HG02970 (cell line): Measurements from ENCODE around the gene OCEL1.

Experiments
- ATAC-seq: cut with Tn5 transposase; IDR thresholded peaks from one replicate; pipeline ENCODE4 v1.9.1; 2021; ENCODE audit warnings: mild to moderate bottlenecking, moderate library complexity, moderate number of reproducible peaks; ENCODE audit not compliant: unreplicated experiment, low FRiP score

OCEL1 gene

DNA sequence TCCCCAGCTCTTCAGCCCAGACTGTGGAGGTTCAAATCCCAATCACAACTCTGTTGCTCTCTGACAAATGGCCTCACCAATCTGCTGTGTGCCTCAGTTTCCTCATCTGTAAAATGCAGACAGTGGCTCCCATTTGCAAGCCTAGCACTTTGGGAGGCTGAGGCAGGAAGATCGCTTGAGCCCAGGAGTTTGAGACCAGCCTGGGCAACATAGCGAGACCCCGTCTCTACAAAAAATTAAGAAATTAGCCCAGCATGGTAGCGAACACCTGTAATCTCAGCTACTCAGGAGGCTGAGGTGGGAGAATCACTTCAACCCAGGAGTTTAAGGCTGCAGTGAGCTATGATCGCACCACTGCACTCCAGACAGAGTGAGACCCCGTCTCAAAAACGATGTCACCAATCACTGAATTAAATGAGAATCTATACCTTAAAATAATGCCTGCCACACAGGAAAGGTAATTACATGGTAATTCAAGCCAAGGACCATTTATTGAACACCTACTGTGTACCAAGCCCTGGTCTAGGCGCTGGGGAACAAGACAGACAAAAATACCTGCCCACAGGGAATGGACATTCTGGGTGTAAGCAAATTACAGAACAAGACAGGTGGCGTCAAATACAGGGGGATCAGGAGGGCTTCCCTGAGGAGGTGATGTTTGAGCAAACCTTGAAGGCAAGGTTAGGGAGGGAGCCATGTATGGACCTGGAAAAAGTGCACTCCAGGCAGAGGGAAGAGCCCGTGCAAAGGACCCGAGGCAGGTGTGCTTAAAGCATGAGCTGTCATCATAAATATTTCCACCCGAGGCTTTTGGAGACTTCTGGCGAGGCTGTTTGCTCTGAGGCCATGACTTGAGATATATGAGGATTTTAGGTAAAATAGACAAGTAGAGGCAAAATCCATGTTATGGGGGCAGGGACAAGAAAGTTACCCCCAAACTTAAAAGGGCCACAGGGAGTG, 12.0 kb downstream of the OCEL1 start:
- no peak for ATAC-seq

DNA sequence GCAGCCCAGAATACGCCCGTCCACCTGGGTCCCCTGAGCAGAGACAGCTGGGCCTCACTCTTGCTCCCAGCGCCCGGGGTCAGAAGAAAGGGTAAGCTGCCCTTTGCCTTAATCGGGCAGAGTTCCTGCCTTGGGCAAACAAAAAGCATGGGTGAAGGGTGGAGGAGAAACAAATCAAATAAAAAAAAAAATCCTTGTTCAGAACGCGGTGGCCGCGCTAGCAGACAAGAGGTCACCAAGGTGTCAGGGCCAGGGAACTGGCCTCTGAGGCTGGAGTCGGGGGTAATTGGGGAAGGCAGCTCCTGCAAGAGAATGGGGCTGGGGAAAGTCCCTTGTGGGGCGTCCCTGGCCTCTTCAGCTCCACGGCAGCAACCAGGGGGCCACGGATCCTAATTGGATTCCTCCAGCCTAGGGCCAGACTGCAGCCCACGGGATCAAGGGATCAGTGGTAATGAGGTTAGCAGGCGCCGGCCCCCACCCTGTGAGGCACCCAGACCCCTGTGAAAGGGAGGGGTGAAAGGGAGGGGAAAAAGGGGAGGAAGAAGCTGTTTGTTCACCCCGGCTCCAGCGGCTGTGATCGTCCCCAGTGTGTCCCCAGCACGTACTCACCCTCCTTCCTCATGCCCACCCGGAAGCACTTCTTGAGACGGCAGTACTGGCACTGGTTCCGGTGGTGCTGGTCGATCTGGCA, 14.2 kb downstream of the OCEL1 start:
- no peak for ATAC-seq

DNA sequence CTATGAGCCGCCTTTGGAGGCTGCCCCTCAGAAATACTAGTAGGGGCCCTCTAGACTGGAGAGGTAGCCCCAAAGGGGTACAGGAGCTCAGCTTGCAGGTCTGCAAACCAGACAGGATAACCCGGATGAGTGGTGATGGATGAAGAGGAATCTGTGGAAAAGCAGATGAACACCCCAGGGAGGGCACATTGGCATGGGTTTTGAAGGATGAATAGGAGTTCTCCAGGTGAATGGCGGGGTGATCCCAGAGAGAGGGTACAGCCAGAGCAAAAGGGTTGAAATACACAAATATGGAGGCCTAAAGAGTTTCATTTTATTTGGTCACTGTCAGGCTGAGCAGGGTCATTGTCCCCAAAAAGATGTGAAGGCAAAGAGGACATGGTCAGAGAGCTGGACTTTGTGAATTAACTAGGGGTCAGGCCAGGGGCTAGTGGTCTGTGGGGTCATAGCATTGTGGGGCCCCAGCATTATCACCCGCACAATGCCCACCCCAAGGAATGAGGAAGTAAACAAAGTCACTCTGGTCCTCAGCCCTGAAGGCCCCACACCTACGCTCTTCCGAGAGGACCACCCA, 14.9 kb downstream of the OCEL1 start:
- no peak for ATAC-seq

DNA sequence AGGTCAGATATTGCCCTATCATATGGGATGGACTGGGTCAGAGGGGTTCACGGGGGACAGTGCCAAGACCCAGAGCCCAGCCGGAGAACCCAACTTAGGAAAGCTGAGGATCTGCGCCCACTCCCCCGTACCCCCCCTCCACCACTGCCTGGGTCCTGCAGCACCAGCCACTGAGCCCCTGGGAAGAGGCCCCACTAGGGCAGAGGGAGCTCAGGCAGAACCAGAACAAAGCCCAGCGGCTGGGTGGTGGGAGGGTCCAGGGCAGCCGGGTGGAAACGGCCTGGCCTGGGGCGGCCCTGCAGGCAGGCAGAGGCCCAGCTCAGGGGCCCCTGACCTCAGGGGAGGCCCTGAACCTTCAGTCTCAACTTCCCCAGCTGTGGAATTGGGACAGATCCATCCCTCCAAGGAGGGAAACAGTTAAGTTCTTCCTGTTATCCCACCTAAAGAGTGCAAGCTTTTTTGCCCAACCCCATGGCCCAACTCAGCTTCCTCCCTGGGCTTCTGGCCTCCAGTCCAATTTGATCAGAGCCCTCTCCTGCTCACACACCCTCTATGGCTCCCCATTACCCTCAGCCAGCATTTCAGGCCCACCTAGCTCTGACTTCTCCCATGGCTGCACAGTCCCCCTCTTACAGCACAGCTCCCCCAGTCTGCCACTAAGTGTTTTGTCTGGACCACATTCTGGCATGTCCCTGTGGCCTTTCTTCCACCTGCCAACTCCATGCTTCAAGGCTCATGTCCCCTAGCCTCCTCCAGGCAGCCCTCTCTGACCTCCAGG, 16.6 kb downstream of the OCEL1 start:
- ATAC-seq, result no peak

DNA sequence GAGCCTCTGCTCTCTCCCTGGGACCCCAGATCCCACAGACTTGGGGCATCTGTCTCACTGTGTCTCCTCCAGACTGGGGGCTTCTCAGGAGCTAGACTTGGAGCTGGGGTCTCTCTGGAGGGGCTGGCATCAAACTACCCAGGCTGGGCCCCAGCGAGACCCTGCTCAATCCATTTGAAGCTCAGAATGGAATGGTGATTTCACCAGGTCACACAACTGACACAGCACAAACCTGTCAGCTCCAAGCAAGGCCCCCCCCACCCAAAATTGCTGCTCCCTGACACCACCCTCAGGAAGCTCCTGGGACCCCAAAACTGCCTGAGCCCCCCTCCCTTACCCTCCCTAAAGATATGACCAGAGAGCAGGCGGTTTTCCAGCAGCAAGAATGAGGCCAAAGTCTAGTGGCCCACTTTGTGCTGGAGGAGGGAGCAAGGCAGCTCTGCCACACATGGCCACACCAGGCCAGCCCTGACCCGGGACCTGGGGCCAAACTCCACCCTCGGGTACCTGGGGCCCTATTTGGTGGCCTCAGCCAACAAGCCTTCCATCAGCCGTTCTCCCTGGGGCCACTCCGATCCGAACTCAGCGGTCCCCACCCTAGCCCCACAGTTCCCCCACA, 17.3 kb downstream of the OCEL1 start:
- ATAC-seq, result no peak

DNA sequence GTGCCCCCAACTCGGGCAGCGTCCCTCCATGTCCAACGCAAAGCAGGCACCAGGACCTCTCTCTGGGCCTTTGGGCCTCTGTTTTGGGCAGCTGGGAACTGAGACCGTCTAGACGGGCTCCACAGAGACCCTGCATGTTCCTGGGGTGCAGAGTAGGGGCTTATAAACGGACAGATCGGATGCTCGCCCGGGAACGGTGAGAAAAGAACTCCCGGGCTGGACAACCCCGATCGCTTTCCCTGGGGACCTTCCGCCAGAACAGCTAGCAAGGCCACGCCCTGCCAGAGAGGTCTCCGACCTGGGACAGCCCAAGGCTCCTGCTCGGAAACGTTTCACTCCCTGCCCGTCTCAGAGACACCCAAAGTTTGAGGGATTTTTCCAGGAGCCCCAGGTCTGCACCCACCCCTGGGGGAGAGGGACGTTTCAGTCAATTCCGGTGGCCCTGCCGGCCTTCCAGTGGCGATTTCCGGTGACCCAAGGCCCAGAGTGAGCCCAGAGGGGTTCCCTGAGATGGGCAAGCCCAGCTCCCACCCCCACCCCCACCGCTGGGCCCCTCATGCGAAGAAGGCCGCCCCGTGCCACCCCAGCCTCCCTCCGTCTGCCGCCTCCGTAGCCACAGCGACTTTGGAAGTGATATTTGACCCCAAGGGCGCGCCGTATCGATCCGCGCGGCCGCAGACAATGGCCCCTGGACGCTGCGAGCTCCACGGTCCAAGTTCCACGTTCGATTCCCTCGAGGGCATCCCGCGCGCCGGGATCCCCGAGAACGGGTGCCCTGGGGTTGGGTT, 18.0 kb downstream of the OCEL1 start:
- no peak for ATAC-seq

DNA sequence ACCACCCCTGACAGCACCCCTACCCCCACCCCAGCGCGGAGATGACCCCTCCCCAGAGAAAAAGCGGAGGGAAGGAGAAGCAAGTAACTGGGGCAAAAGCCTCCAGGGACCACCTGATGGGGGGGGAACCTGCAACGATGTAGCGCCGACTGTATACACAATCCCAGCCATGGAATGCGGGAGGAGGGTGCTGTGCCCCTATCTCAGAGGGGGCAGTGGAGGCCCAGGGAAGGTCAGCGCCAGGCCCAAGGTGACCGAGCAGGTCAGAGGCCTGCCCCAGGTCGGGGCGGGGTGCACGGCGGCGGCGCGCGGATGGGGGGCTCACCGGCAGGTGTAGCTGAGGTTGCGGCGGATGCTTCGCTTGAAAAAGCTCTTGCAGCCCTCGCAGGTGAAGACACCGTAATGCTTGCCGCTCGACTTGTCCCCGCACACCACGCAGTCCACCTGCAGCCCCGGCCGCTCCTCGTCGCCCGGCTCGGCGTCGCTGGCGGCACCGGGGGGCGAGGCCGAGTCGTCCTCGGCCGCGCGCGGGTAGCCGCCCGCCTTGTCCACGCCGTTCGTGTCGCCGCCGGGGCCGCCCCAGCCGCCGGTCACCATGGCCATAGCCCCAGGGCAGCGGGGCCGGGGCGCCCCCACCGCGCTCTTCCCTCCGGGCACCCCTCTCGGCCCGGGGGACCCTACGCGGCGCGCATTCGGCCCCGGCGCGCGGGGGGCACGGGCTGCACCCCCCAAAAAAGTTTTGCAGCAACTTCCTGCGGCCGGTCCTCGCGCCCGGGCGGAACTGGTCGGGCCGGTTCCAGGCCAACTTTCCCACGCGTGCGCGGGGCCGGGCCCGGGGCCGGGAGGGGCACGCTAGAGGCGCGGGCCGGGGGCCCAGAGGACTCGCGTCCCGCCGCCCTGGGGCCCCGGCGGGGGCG, 18.9 kb downstream of the OCEL1 start:
- peak; percentile 2 for ATAC-seq

DNA sequence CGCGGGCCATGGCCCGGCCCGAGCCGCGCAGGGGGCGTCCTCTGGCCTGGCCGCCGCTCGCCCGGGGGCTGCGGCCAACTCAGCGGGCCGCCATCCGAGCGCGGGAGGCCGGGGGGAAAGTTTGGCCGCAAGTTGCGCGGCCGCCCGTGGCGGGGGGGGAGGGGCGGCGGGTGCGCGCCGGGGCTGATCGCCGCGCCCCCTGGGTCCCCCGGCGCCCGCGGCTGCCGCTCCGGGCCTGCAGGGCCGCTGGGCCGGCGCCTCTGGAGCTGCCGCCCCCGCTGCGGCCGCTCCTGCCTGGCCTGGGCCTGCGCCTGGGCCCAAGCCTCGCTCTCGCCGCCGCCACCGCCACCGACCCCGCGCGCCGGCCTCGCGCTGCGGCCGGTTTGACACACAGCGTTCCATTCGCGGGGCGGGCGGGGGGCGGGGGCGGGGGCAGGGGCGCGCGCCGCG, 19.5 kb downstream of the OCEL1 start, which contains the start of gene NR2F6:
Gene NR2F6, minus strand, starts transcription at position 385 of the 450 bp plus-strand sequence. CDS start 699 bp downstream, outside the sequence.
- peak; percentile 15 for ATAC-seq

DNA sequence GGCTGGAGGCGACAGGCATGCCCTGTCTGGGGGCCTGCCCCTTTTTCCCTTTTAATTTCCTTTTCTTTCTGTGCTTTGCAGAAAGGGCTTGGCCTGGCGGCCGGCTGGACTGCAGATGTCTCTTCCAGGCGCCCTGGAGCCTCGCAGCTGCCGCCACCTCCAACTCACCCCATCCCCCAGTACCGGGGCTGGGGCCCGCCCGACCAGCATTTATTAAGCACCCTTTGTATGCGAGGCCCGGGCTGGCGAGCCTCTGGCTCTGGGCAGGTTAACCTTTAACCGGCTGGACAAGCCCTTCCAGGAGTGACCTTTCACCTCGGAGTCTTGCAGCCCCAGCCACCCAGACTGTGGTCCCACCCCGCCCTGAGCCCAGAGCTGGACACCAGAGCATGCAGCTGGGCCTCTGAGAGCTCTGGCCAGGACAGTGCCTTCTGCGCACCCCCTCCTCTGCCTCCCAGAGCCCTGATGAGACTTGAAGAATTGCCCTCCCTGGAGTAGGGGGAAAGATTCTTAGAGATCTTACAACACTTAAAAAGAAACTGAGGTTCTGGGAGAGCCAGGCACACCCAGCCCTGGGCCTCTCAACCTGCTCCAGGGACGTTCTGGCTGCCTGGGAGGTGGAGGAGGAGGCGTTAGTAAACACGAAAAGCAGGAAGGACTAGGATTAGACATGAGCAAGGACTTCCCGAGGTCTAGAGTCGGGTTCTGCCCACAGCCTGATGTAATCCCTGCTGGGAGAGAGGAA, 20.8 kb downstream of the OCEL1 start:
- no peak for ATAC-seq

DNA sequence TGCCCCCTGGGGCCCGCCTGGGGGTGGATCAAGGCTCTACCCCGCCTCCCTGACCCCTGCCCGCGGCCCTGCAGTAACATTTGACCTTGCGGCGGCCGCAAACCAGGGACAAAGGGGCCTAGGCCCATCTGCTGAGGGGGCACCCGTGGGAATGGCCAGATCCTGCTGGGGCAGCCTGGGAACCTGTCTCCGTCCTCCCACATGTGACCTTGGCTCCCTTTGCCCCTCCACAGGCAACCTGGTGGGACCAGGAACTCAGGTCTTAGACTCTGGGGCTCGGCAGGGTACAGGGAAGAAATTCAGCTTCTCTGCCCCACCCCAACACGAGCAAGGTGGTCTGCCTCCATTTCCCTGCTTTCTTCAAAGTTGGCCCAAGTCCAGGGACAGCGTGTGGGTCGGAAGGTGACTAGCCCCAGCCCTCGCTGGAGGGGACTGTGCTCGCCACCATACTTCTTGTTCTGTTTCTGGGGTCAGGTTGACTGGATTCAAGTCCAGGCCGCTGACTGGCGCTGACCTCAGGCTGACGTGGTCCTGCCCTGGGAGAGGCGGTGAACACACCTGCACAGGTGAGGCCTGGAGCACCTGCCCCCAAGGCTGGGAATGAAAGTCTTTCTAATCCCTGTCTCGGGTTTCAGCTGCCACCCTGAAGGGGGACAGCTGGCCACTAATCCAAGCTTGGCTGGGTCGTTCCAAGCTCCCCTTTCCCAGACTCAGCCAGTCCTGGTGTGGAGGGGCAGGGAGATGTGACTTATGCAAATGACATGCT, 22.2 kb downstream of the OCEL1 start:
- ATAC-seq, result no peak

DNA sequence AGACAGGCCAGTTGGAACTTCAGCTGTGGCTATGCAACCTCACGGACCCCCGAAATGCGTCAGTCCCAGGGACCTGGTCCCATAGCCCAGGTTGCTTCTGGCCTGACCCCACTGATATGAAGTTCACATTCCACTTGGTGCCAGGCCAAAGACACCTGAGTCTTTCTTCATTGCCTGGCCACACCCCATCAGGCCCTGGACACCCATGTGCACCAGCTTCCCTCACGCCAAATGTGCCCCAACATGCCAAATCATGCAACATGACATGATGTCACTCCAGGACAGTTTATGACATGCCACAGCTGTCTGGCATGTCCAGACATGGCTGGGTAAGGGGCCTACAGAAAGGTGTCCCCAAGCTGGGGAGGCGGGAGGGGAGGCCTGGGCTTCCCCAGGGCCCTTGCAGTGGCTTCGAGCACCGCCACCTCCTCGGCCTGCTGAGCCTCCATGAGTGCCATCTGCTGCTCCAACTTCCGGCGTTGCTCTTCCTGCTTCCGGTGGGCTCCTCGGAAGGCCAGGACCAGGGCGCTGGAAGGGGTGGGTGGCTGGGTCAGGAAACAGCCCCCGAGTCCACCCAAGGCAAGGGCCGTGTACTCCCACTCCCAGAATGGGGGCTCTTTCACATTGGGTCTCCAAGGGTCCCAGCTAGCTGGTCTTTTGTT, 24.0 kb downstream of the OCEL1 start:
- ATAC-seq, result no peak

DNA sequence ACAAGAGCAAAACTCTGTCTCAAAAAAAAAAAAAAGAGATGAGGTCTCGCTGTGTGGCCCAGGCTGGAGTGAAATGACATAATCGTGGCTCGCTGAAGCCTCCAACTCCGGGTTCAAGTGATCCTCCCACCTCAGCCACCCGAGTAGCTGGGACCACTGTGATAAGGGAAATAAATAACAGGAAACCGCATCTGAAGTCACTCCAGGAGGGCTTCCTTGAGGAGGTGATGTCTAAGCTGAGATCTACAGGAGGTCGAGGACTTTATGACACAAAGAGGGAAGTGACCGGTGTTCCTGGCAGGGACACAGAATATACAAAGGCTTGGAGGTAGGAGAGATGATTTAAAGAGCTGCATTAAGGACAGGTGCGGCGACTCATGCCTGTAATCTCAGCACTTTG, 28.6 kb downstream of the OCEL1 start:
- no peak for ATAC-seq

DNA sequence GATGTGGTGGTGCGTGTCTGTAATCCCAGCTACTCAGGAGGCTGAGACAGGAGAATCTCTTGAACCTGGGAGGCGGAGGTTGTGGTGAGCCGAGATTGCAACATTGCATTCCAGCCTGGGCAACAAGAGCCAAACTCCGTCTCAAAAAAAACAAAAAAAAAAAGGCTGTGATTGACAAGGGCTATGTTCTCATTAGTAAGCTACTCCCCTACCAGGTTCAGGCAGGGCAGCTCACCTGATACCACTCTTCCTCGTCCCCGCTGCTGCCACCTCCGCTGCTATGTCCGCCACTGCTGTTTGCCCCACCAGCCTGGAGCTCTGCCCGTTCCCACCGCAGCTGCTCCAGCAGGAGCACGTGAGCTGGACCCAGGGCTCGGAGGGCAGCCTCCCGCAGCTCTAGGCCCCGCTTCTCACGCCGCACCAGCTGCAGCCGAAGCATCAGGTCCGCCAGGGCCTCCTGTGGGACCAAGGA, 29.2 kb downstream of the OCEL1 start:
- ATAC-seq, result no peak

DNA sequence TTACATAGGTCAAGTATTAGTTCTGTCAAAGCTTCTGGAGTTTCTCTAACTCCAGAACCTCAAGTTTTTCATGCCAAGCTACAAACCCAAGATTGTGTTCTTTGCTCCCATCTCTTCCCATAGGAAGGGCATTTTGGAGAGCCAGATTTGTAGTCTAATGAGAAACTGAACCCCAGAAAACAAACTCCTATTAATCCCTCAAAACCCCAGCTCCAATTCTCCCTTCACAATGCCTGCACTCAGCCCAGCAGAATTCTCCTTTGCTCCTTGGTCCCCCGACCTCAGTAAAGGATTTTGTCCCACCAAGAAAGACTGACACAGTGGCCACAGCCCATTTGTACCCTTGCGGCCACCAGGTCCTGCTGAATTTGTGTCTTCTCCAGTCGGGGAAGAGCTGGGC, 30.1 kb downstream of the OCEL1 start:
- no peak for ATAC-seq

DNA sequence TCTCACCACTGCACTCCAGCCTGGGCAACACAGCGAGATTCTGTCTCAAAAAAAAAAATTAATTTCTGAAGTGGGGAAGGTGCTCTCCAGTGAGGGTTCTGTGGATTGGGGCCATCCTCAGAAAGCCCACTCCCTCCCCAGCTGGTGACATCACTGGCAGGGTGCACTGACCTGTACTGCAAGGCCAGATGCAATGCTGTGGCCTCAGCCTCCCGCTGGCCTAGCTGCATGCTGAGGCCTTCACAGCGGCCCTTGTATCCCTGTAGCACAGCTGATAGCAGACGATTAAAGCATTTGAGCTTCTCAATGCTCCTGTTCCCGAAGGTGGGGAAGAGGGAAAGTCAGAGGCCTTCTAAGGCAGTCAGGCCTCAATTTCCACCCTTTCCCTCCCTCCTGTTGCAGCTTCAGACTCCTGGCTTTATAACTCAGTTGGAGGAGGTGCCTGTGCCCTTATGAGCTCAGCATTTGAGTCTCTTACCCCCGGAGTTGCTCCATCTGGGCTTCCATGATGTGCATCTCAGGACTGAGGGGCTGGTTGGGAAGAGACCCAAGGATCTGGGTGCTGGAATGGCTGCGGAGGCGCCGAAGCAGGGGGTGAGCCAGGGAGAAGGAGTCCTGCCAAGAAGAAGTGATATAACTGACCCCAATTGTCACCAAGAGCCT, 33.2 kb downstream of the OCEL1 start:
- ATAC-seq, result no peak

DNA sequence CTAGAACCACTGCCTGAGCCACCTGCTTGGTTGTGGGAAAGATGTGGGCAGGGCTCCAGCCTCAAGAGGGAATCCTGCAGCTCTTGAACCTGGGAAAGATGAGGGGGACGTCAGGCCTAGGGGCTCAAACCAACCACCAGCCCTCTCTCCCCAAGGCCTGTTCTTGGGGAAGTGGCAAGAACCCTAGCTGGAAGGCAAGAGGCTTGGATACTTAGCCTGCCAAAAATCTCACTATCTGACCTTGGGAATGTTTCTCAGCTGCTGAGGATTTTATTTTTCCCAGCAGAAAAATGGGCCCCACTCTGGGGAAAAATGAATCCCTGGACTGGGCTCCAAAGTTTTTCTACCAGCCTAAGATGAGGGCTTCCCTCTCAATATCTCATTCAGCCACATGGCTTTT, 33.9 kb downstream of the OCEL1 start:
- ATAC-seq, result no peak
